Mucosa of descending colon (tissue), 3 donors: ENCODE results near the gene PAQR5. TPM values are rescaled to one million over a fixed set of nuclear protein-coding genes. Genes with fewer than 3 reads are reported as not detected.

Source experiments
- ATAC-seq: fragments of 200-7000 bp; cut with Tn5 transposase; one replicate; pipeline ENCODE4 v1.9.1; 2020; ENCODE audit warnings: mild to moderate bottlenecking, moderate library complexity
- DNase-seq, 3 donors: peaks; one replicate each; pipeline ENCODE4 v3.0.0-alpha.2; 2020
- H3K36me3 ChIP-seq: fragments of 200-600 bp; one replicate; pipeline ENCODE4 v1.8.0; 2021; ENCODE audit warnings: low read depth, mild to moderate bottlenecking
- H3K4me1 ChIP-seq: fragments of 200-600 bp; one replicate; pipeline ENCODE4 v1.8.0; 2021; ENCODE audit warnings: low read depth, mild to moderate bottlenecking
- H3K4me3 ChIP-seq: fragments of 200-600 bp; one replicate; pipeline ENCODE4 v1.8.0; 2021; ENCODE audit warnings: mild to moderate bottlenecking
- H3K9me3 ChIP-seq: fragments of 200-600 bp; one replicate; pipeline ENCODE4 v1.8.0; 2021; ENCODE audit warnings: mild to moderate bottlenecking
- intact Hi-C, 2 donors: fragments of 100-400 bp; cut with DNase I in 1 of 2; cut with micrococcal nuclease in 1 of 2; formaldehyde crosslinking; loops; one replicate each; pipeline versions ENCODE4 v1.11.0 to v1.11.1; 2022; cut with DNase I, micrococcal nuclease
- total RNA-seq, 3 donors: library from RNA; stranded (reverse); fragmentation: NEBNext Ultra II Directional in 2 of 3; extraction: Animal tissue kit (Norgen Biotek cat#: 25700) in 2 of 3; gene quantifications; one replicate each; pipeline versions ENCODE4 v1.2.1 to v1.2.4, GENCODE V29; 2021 to 2023
- TF ChIP-seq, protein P1 (sequence below): fragments of 200-600 bp; IDR thresholded peaks from one replicate; pipeline ENCODE4 v1.8.0; 2022; ENCODE audit warnings: antibody characterized with exemption, mild to moderate bottlenecking
- donor health status: DM: no; HTN: no; CAD: no; lungs with moderate emphysema.
- donor health status: DM: no; HTN: no; CAD: no.
- donor health status: DM: no; HTN: yes; CAD: no.

Gene PAQR5
- total RNA-seq, 3 donors from 2014 or later, result 27.7 to 82.6 (median 37.7) TPM

DNA sequence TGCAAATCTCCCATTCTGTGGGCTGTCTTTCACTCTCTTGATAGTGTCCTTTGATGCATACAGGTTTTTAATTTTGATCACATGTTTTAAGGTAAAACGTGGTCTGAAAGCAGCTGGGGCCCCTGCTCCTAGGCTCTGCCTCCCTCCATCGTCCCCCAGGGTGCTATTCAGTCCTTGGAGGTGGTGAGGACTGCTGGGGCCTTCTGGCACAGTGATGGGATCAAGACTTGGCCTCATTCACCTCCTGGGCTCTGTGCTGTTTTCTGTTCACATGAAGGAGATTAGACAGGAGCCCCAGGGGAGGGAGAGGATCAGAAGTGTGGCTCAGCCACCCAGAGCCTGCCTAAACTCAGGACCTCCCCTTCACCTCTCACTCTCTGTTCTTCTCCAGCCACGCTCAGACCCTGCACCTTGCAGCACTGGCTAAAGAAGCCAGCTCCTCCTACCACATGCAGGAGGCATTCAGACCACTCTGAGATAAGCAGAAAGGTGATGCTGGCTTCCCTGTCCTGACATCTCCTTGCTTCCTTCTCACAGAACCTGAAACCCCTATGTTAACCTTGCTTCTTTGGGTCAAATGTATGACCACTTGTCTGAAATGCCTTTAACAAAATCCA lies 43.9 kb downstream of the PAQR5 start:
- Histone ChIP-seq H3K9me3 (no peaks in the 10 kb centered on the region), H3K4me3 (no peak overlapping the region), H3K4me1 (no peaks in the 10 kb centered on the region), H3K36me3 (no peaks in the 10 kb centered on the region)
- TF ChIP-seq, protein P1, sequence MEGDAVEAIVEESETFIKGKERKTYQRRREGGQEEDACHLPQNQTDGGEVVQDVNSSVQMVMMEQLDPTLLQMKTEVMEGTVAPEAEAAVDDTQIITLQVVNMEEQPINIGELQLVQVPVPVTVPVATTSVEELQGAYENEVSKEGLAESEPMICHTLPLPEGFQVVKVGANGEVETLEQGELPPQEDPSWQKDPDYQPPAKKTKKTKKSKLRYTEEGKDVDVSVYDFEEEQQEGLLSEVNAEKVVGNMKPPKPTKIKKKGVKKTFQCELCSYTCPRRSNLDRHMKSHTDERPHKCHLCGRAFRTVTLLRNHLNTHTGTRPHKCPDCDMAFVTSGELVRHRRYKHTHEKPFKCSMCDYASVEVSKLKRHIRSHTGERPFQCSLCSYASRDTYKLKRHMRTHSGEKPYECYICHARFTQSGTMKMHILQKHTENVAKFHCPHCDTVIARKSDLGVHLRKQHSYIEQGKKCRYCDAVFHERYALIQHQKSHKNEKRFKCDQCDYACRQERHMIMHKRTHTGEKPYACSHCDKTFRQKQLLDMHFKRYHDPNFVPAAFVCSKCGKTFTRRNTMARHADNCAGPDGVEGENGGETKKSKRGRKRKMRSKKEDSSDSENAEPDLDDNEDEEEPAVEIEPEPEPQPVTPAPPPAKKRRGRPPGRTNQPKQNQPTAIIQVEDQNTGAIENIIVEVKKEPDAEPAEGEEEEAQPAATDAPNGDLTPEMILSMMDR, result no peak
- intact Hi-C loops, result no loop called here
- ATAC-seq (no peak), DNase-seq (no peak)

DNA sequence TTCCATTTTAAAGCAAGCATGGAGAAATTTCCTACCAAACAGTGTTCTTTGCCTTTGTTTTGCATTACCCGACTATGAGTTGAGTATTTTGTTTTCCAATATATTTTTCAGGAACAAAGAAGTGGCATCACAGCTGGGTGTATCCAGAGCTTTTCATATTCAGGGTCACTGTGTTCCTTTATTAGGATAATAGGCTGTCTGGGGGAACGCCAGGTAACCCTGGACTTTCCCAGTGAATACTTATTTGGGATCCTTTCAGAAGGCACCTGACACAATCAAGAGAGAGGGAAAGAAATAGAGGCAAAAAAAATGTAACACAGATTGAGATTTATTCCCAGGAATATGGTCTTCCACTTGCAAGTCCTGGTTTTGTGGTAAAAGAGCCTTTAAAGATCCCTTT lies 44.4 kb downstream of the PAQR5 start:
- TF ChIP-seq, protein P1, result no peak
- Histone ChIP-seq H3K36me3 (no peaks in the 10 kb centered on the region), H3K4me3 (no peak overlapping the region), H3K9me3 (no peaks in the 10 kb centered on the region), H3K4me1 (no peaks in the 10 kb centered on the region)
- intact Hi-C loops, result no loop called here
- ATAC-seq (no peak), DNase-seq (no peak)

DNA sequence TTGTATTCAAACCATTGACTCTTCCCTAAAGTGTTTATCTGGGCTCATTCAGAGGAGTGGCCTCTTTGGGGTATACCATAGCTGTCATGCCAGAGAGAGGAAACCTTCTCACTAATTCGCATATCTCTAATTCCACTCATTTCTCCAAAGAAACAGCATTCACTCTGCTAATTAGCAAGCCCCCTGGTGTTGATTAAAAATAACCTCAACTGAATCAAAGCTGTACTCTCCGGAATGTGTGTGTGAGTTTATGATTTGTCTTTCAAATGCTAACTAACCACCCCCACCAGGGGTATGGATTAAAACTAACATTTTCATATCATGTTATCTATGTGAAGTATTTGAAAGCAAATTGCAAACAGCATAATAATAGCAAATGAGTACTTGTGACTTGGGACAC lies 45.5 kb downstream of the PAQR5 start:
- DNase-seq (no peak), ATAC-seq (no peak)
- intact Hi-C loops, result no loop called here
- no peaks in the 10 kb centered on the region for H3K9me3 ChIP-seq
- TF ChIP-seq, protein P1, result no peak
- no peaks in the 10 kb centered on the region for H3K36me3 ChIP-seq
- no peaks in the 10 kb centered on the region for H3K4me1 ChIP-seq
- no peak overlapping the region for H3K4me3 ChIP-seq

DNA sequence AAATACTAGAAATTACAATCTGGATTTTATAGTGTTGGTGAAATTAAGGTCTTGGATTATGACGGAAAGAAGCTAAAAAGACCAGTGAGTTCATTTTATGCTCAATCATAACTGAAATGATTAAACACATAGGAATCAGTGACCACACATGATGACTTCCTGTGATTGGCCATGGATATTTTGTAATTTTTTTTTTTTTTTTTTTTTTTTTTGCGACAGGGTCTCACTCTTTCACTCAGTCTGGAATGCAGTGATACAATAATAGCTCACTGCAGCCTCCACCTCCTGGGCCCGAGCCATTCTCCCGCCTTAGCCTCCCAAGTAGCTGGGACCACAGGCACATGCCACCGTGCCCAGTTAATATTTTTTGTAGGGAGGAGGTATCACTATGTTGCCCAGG lies 47.4 kb downstream of the PAQR5 start:
- no peaks in the 10 kb centered on the region for H3K9me3 ChIP-seq
- no peaks in the 10 kb centered on the region for H3K36me3 ChIP-seq
- intact Hi-C loops, result no loop called here
- TF ChIP-seq, protein P1, result no peak
- H3K4me1 ChIP-seq, result no peaks in the 10 kb centered on the region
- ATAC-seq (no peak), DNase-seq (no peak)
- no peak overlapping the region for H3K4me3 ChIP-seq

- H3K4me3 ChIP-seq, result no peak overlapping the region
- H3K36me3 ChIP-seq, result no peaks in the 10 kb centered on the region
- intact Hi-C loops, result no loop called here
- DNase-seq (no peak), ATAC-seq (no peak)
- no peaks in the 10 kb centered on the region for H3K9me3 ChIP-seq
- TF ChIP-seq, protein P1, result no peak
- no peaks in the 10 kb centered on the region for H3K4me1 ChIP-seq
These were observed 52.6 kb downstream of the PAQR5 start for GRCh38 chr15:69351333-69351732.

- no peaks in the 10 kb centered on the region for H3K9me3 ChIP-seq
- no peaks in the 10 kb centered on the region for H3K36me3 ChIP-seq
- ATAC-seq (no peak), DNase-seq (no peak)
- intact Hi-C loops, result no loop called here
- TF ChIP-seq, protein P1, result no peak
- H3K4me3 ChIP-seq, result no peak overlapping the region
- no peaks in the 10 kb centered on the region for H3K4me1 ChIP-seq
These were observed 53.2 kb downstream of the PAQR5 start for GRCh38 chr15:69351884-69352283.
